ENCODE measurements around the gene HMGB4.

HMGB4 gene

GRCh38 chr1:33848205-33848937 is 15.5 kb upstream of the HMGB4 start:
- DNase-seq (ENCODE audit: low read depth in 2 of 2), result no peak

- no peak for DNase-seq (ENCODE audit: low read depth in 2 of 2)
Measured at GRCh38 chr1:33849211-33849610, 14.7 kb upstream of the HMGB4 start.

GRCh38 chr1:33850481-33850880 is 13.4 kb upstream of the HMGB4 start:
- no peak for DNase-seq (ENCODE audit: low read depth in 2 of 2)

- DNase-seq (ENCODE audit: low read depth in 2 of 2), result no peak
Measured at GRCh38 chr1:33852711-33853110, 11.2 kb upstream of the HMGB4 start.

GRCh38 chr1:33853431-33853830 is 10.4 kb upstream of the HMGB4 start:
- DNase-seq (ENCODE audit: low read depth in 2 of 2), result no peak

- DNase-seq (ENCODE audit: low read depth in 2 of 2), result no peak
Measured at GRCh38 chr1:33854091-33854490, 9.8 kb upstream of the HMGB4 start.

- no peak for DNase-seq (ENCODE audit: low read depth in 2 of 2)
Measured at GRCh38 chr1:33860671-33861070, 3.2 kb upstream of the HMGB4 start.

GRCh38 chr1:33864460-33865389 is 846 bp downstream of the HMGB4 start:
- DNase-seq (ENCODE audit: low read depth in 2 of 2), result no peak

- DNase-seq (ENCODE audit: low read depth in 2 of 2), result no peak
Measured at GRCh38 chr1:33866281-33866680, 2.4 kb downstream of the HMGB4 start.

- DNase-seq (ENCODE audit: low read depth in 2 of 2), result no peak
Measured at GRCh38 chr1:33867684-33868083, 3.8 kb downstream of the HMGB4 start.

GRCh38 chr1:33872275-33872674 is 8.4 kb downstream of the HMGB4 start:
- DNase-seq (ENCODE audit: low read depth in 2 of 2), result no peak

GRCh38 chr1:33872683-33873082 is 8.8 kb downstream of the HMGB4 start:
- DNase-seq (ENCODE audit: low read depth in 2 of 2), result no peak

- DNase-seq (ENCODE audit: low read depth in 2 of 2), result no peak
Measured at GRCh38 chr1:33874636-33875035, 10.8 kb downstream of the HMGB4 start.

GRCh38 chr1:33875862-33876261 is 12.0 kb downstream of the HMGB4 start:
- no peak for DNase-seq (ENCODE audit: low read depth in 2 of 2)

GRCh38 chr1:33876970-33877650 is 13.2 kb downstream of the HMGB4 start:
- no peak for DNase-seq (ENCODE audit: low read depth in 2 of 2)

- DNase-seq (ENCODE audit: low read depth in 2 of 2), result no peak
Measured at GRCh38 chr1:33878392-33878791, 14.5 kb downstream of the HMGB4 start.

- DNase-seq (ENCODE audit: low read depth in 2 of 2), result no peak
Measured at GRCh38 chr1:33880305-33880704, 16.4 kb downstream of the HMGB4 start.

- DNase-seq (ENCODE audit: low read depth in 2 of 2), result no peak
Measured at GRCh38 chr1:33886496-33886895, 22.6 kb downstream of the HMGB4 start.

GRCh38 chr1:33893147-33893830 is 29.4 kb downstream of the HMGB4 start:
- DNase-seq (ENCODE audit: low read depth in 2 of 2), result no peak

- no peak for DNase-seq (ENCODE audit: low read depth in 2 of 2)
Measured at GRCh38 chr1:33895396-33895795, 31.5 kb downstream of the HMGB4 start.

GRCh38 chr1:33895976-33896375 is 32.1 kb downstream of the HMGB4 start:
- no peak for DNase-seq (ENCODE audit: low read depth in 2 of 2)

All from stimulated activated CD4-positive, alpha-beta T cell treated with anti-CD3 and anti-CD28 coated beads, Interleukin-4, amount 100 ng/mL, for 48 hours (primary cell).